Liver (tissue), 9 donors: Measurements from ENCODE around the gene PAIP1. TPM values are rescaled to one million over a fixed set of nuclear protein-coding genes. Genes with fewer than 3 reads are reported as not detected.

Source experiments
- DNase-seq: peaks from one replicate; pipeline ENCODE4 v3.0.0-alpha.2; 2017; ENCODE audit warnings: low spot score
- H3K27ac ChIP-seq, 2 donors: one replicate each; pipeline ENCODE4 v1.7.0; 2013; ENCODE audit warnings: inconsistent platforms in 2 of 2, low read length in 2 of 2, control low read depth in 1 of 2, low read depth in 1 of 2, mild to moderate bottlenecking in 1 of 2
- H3K27me3 ChIP-seq, 4 donors: one replicate each; pipeline versions ENCODE4 v1.6.1 to v1.7.0; 2013; ENCODE audit warnings: low read length in 3 of 4, inconsistent platforms in 1 of 4, mild to moderate bottlenecking in 1 of 4, moderate library complexity in 1 of 4; ENCODE audit not compliant: control insufficient read depth in 4 of 4, insufficient read depth in 4 of 4
- H3K36me3 ChIP-seq, 4 donors: one replicate each; pipeline versions ENCODE4 v1.6.1 to v1.7.0; 2013; ENCODE audit warnings: low read length in 3 of 4, mild to moderate bottlenecking in 3 of 4, low read depth in 1 of 4, moderate library complexity in 1 of 4; ENCODE audit not compliant: control insufficient read depth in 4 of 4, insufficient read depth in 3 of 4
- H3K4me1 ChIP-seq, 4 donors: one replicate each; pipeline versions ENCODE4 v1.6.1 to v1.7.0; 2013; ENCODE audit warnings: low read length in 3 of 4, mild to moderate bottlenecking in 3 of 4, moderate library complexity in 1 of 4; ENCODE audit not compliant: control insufficient read depth in 4 of 4, insufficient read depth in 4 of 4
- H3K4me3 ChIP-seq, 3 donors: one replicate each; pipeline versions ENCODE4 v1.6.1 to v1.7.0; 2013; ENCODE audit warnings: low read length in 3 of 3, control low read depth in 1 of 3, low read depth in 1 of 3, mild to moderate bottlenecking in 1 of 3
- H3K9ac ChIP-seq, 2 donors: one replicate each; pipeline ENCODE4 v1.7.0; 2013; ENCODE audit warnings: low read length in 2 of 2, mild to moderate bottlenecking in 2 of 2, moderate library complexity in 2 of 2, control low read depth in 1 of 2, low read depth in 1 of 2
- H3K9me3 ChIP-seq, 4 donors: one replicate each; pipeline versions ENCODE4 v1.6.1 to v1.7.0; 2013; ENCODE audit warnings: low read length in 3 of 4; ENCODE audit not compliant: control insufficient read depth in 4 of 4
- CTCF ChIP-seq: fragments of 150-350 bp; IDR thresholded peaks from 2 replicates; pipeline ENCODE4 v1.5.1; 2017; ENCODE audit warnings: improper control_type of control experiment, low read depth, low read length; ENCODE audit not compliant: missing input control
- EGR1 ChIP-seq, 2 donors: IDR thresholded peaks; 2 replicates each; pipeline ENCODE4 v1.6.1; 2016 to 2018; ENCODE audit warnings: antibody characterized with exemption in 2 of 2, low read depth in 2 of 2
- FOXA1 ChIP-seq: IDR thresholded peaks from 2 replicates; pipeline ENCODE4 v1.6.1; 2016; ENCODE audit warnings: antibody characterized with exemption
- FOXA2 ChIP-seq: IDR thresholded peaks from 2 replicates; pipeline ENCODE4 v1.6.1; 2016; ENCODE audit warnings: antibody characterized with exemption
- GABPA ChIP-seq, 2 donors: IDR thresholded peaks in 1 of 2; conservative IDR thresholded peaks in 1 of 2; 2 replicates each; pipeline ENCODE4 v1.6.1; 2016; ENCODE audit warnings: antibody characterized with exemption in 2 of 2, mild to moderate bottlenecking in 1 of 2, moderate library complexity in 1 of 2
- HNF4A ChIP-seq, 2 donors: conservative IDR thresholded peaks; 2 replicates each; pipeline ENCODE4 v1.6.1; 2016; ENCODE audit warnings: antibody characterized with exemption in 2 of 2, mild to moderate bottlenecking in 2 of 2
- HNF4G ChIP-seq: IDR thresholded peaks from 2 replicates; pipeline ENCODE4 v1.6.1; 2016; ENCODE audit warnings: antibody characterized with exemption
- JUND ChIP-seq, 2 donors: IDR thresholded peaks; 2 replicates each; pipeline ENCODE4 v1.6.1; 2016; ENCODE audit warnings: antibody characterized with exemption in 2 of 2
- MAX ChIP-seq: IDR thresholded peaks from 2 replicates; pipeline ENCODE4 v1.6.1; 2016; ENCODE audit warnings: antibody characterized with exemption
- RAD21 ChIP-seq, 2 donors: IDR thresholded peaks; 2 replicates each; pipeline ENCODE4 v1.6.1; 2016; ENCODE audit warnings: antibody characterized with exemption in 2 of 2, mild to moderate bottlenecking in 2 of 2
- REST ChIP-seq: IDR thresholded peaks from 2 replicates; pipeline ENCODE4 v1.6.1; 2016; ENCODE audit warnings: antibody characterized with exemption, mild to moderate bottlenecking
- RXRA ChIP-seq, 2 donors: IDR thresholded peaks; 2 replicates each; pipeline ENCODE4 v1.6.1; 2017 to 2018; ENCODE audit warnings: antibody characterized with exemption in 2 of 2, mild to moderate bottlenecking in 1 of 2
- SP1 ChIP-seq: IDR thresholded peaks from 2 replicates; pipeline ENCODE4 v1.6.1; 2018; ENCODE audit warnings: antibody characterized with exemption, mild to moderate bottlenecking
- TAF1 ChIP-seq: conservative IDR thresholded peaks from 2 replicates; pipeline ENCODE4 v1.6.1; 2016; ENCODE audit warnings: antibody characterized with exemption, mild to moderate bottlenecking
- YY1 ChIP-seq: IDR thresholded peaks from 2 replicates; pipeline ENCODE4 v1.6.1; 2016; ENCODE audit warnings: antibody characterized with exemption, mild to moderate bottlenecking
- ZBTB33 ChIP-seq: IDR thresholded peaks from 2 replicates; pipeline ENCODE4 v1.6.1; 2016; ENCODE audit warnings: antibody characterized with exemption
- WGBS: extraction: QIAGEN DNeasy Blood & Tissue Kit; methylation state at CpG from one replicate; pipeline ENCODE4 v1.1.7; 2013; 5-methylcytosine and 5-hydroxymethylcytosine counted together
- polyA plus RNA-seq, 2 donors: library from polyadenylated mRNA; stranded (reverse) in 1 of 2; unstranded in 1 of 2; fragments of 200-250 nt in 1 of 2; fragments of >200 nt in 1 of 2; fragmentation: Nextera tagmentation in 1 of 2; extraction: Ambion mirVana in 1 of 2; gene quantifications; one replicate each; pipeline versions ENCODE4 v1.2.1 to v1.2.3, GENCODE V29; 2013 to 2015
- total RNA-seq, 2 donors: library from RNA; depleted of rRNA; stranded (reverse); fragments of >200 nt; gene quantifications; one replicate each; pipeline ENCODE4 v1.2.3, GENCODE V29; 2014
- donor health status: healthy.
- donor health status: healthy.
- donor health status: healthy.
- donor health status: healthy.
- donor health status: healthy.

The PAIP1 gene
- total and polyA plus RNA-seq, 4 donors: 27.0 to 50.8 (median 44.2) TPM

GRCh38 chr5:43484106-43484849 is 72.6 kb downstream of the PAIP1 start:
- peak in 1 of 2 donors; percentile 4 for TF ChIP-seq EGR1 (IDR thresholded peaks at IDR 0.05; ENCODE audit: low read depth in 2 of 2)
- TF ChIP-seq FOXA1: no peak
- TF ChIP-seq JUND (IDR thresholded peaks at IDR 0.05): peak; percentile 5 to 8
- no peak for TF ChIP-seq HNF4G
- TF ChIP-seq SP1: no peak
- TF ChIP-seq FOXA2: no peak
- TF ChIP-seq TAF1: peak; percentile 87
- peak in 1 of 2 donors; percentile 43 for TF ChIP-seq GABPA (IDR thresholded peaks at IDR 0.05 in 1 of 2, conservative IDR thresholded peaks at IDR 0.05 in 1 of 2)
- peak; percentile 45 for TF ChIP-seq REST
- peak; percentile 66 for TF ChIP-seq CTCF
- TF ChIP-seq ZBTB33: peak; percentile 9
- no peak for TF ChIP-seq MAX
- peak in 1 of 2 donors; percentile 8 for TF ChIP-seq HNF4A (conservative IDR thresholded peaks at IDR 0.05)
- TF ChIP-seq RXRA (IDR thresholded peaks at IDR 0.05): peak in 1 of 2 donors; percentile 5
- TF ChIP-seq RAD21 (IDR thresholded peaks at IDR 0.05): peak; percentile 73 to 76
- TF ChIP-seq YY1: peak; percentile 10
- 3% methylated on average over 32 of the region's 32 CpGs for WGBS
- no peaks in the 10 kb centered on the region for H3K27me3 ChIP-seq
- peaks cover 2 to 17% (median 11%) of the 10 kb centered on the region in 4 donors for H3K4me1 ChIP-seq
- H3K9ac ChIP-seq: peak overlapping the region; percentile 92 to 94
- H3K36me3 ChIP-seq: no peaks in the 10 kb centered on the region
- H3K4me3 ChIP-seq: peak overlapping the region; percentile 85 to 92 (median 90)
- DNase-seq: peak; percentile 86
- H3K9me3 ChIP-seq: no peaks in the 10 kb centered on the region
- H3K27ac ChIP-seq: peak overlapping the region; percentile 98
